ENCODE measurements around the gene ATRNL1.
"Not testable (repeated sequence)": the region's sequence is repeated elsewhere in the genome, so short reads cannot be mapped to it uniquely, and the experiment has no call there.

The ATRNL1 gene

DNA sequence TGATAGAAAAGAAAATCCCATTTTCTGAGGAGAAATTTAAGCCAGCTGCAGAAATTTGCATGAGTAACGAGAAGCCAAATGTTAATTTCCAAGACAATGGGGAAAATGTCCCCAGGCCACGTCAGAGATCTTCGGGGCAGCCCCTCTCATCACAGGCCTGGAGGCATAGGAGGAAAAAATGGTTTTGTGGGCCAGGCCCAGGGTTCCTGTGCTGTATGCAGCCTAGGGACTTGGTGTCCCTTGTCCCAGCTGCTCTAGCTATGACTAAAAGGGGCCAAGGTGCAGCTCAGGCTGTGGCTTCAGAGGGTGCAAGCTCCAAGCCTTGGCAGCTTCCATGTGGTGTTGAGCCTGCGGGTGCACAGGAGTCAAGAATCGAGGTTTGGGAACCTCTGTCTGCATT is 12.2 kb downstream of the ATRNL1 start:
- intact Hi-C loops (cut with micrococcal nuclease); H3K36me3 Mint-ChIP-seq (ENCODE audit: low read depth); H3K4me1 Mint-ChIP-seq (ENCODE audit: low read depth); H3K27ac Mint-ChIP-seq; H3K27me3 Mint-ChIP-seq; H3K4me3 Mint-ChIP-seq: not testable (repeated sequence)
- peaks cover 26% of the 10 kb centered on the region for H3K9me3 Mint-ChIP-seq

GRCh38 chr10:115107830-115108229 is 14.7 kb downstream of the ATRNL1 start:
- Mint-ChIP-seq H3K9me3 (peaks cover 26% of the 10 kb centered on the region), H3K27ac (no peak overlapping the region), H3K4me1 (ENCODE audit: low read depth) (no peaks in the 10 kb centered on the region), H3K27me3 (no peaks in the 10 kb centered on the region), H3K4me3 (no peak overlapping the region), H3K36me3 (ENCODE audit: low read depth) (no peaks in the 10 kb centered on the region)
- intact Hi-C loops (cut with micrococcal nuclease) = no loop called here

- no peak overlapping the region for H3K4me3 Mint-ChIP-seq
- intact Hi-C loops (cut with micrococcal nuclease) = no loop called here
- H3K9me3 Mint-ChIP-seq = no peaks in the 10 kb centered on the region
- H3K4me1 Mint-ChIP-seq (ENCODE audit: low read depth) = no peaks in the 10 kb centered on the region
- H3K27ac Mint-ChIP-seq = no peak overlapping the region
- H3K27me3 Mint-ChIP-seq = peaks cover 2% of the 10 kb centered on the region
- H3K36me3 Mint-ChIP-seq (ENCODE audit: low read depth) = no peaks in the 10 kb centered on the region
Observed at GRCh38 chr10:115117301-115117700, 24.1 kb downstream of the ATRNL1 start.

DNA sequence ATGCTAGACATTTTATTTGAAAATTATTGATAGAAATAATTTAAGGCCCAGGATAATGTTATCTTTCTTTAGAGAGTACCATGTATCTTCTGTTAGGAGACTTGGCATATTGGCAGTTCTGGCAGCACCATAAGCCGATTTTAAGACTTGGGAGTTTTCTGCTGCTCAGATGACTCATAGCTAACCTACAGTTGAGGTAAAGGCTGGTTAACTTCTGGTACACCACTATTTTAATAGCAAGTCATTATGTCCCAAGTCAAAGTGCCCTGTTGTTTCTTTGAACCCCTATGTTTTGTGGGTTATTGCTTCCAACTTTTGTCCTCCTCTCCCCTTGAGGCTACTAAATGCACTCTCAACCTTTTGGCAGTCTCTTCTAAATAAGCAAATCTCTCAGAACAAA is 25.2 kb downstream of the ATRNL1 start:
- H3K27ac Mint-ChIP-seq = no peak overlapping the region
- no peaks in the 10 kb centered on the region for H3K4me1 Mint-ChIP-seq (ENCODE audit: low read depth)
- H3K9me3 Mint-ChIP-seq = no peaks in the 10 kb centered on the region
- no peak overlapping the region for H3K4me3 Mint-ChIP-seq
- intact Hi-C loops (cut with micrococcal nuclease) = no loop called here
- H3K36me3 Mint-ChIP-seq (ENCODE audit: low read depth) = no peaks in the 10 kb centered on the region
- peaks cover 2% of the 10 kb centered on the region for H3K27me3 Mint-ChIP-seq

GRCh38 chr10:115125505-115125904 is 32.3 kb downstream of the ATRNL1 start:
- Mint-ChIP-seq H3K9me3 (no peaks in the 10 kb centered on the region), H3K4me3 (no peak overlapping the region), H3K27ac (no peak overlapping the region), H3K36me3 (ENCODE audit: low read depth) (no peaks in the 10 kb centered on the region), H3K4me1 (ENCODE audit: low read depth) (no peaks in the 10 kb centered on the region), H3K27me3 (no peaks in the 10 kb centered on the region)
- intact Hi-C loops (cut with micrococcal nuclease) = no loop called here

GRCh38 chr10:115129752-115130151 is 36.6 kb downstream of the ATRNL1 start:
- Mint-ChIP-seq H3K27ac (no peak overlapping the region), H3K4me1 (ENCODE audit: low read depth) (no peaks in the 10 kb centered on the region), H3K4me3 (no peak overlapping the region), H3K9me3 (no peaks in the 10 kb centered on the region), H3K27me3 (no peaks in the 10 kb centered on the region), H3K36me3 (ENCODE audit: low read depth) (no peaks in the 10 kb centered on the region)
- intact Hi-C loops (cut with micrococcal nuclease) = loop anchor here (2.0 to 5.0 kb wide), 3 partner anchors 253 to 657 kb away; no protein-coding TSS in a partner anchor

DNA sequence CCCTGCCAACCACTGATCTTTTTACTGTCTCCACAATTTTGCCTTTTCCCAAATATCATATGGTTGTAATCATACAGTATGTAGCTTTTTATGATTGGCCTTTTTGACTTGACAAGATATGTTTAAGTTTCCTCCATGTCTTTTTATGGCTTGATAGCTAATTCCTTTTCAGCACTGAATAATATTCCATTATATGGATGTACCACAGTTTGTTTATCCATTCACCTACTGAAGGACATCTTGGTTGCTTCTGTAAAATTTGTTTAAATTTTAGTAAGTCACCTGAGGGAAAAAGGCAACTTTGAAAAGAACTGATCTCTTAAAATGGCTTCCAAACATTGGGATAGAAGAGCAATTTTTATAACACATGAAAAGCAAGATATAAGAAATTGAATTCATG is 43.5 kb downstream of the ATRNL1 start:
- H3K4me1 Mint-ChIP-seq (ENCODE audit: low read depth) = no peaks in the 10 kb centered on the region
- no peak overlapping the region for H3K4me3 Mint-ChIP-seq
- no peaks in the 10 kb centered on the region for H3K9me3 Mint-ChIP-seq
- intact Hi-C loops (cut with micrococcal nuclease) = no loop called here
- H3K36me3 Mint-ChIP-seq (ENCODE audit: low read depth) = no peaks in the 10 kb centered on the region
- no peaks in the 10 kb centered on the region for H3K27me3 Mint-ChIP-seq
- no peak overlapping the region for H3K27ac Mint-ChIP-seq

DNA sequence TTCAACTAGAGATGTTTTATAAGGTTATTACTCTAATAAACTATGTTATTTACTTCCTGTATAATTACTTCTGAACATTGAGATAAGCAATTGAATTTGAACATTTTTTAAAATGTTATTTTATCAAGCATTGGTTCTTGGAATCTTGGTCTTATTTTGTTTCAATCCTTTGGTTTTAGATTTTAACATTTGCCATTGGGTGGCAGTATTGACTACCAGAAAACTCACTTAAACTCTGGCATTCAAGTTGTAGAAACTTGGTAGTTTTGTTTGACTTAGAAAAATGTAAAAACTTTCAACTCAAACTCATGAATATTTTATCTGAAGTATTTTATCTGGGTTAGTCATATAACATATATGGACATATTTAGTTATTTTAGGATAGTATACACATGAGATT is 48.1 kb downstream of the ATRNL1 start:
- H3K27me3 Mint-ChIP-seq = peaks cover 3% of the 10 kb centered on the region
- H3K4me3 Mint-ChIP-seq = no peak overlapping the region
- H3K9me3 Mint-ChIP-seq = no peaks in the 10 kb centered on the region
- H3K4me1 Mint-ChIP-seq (ENCODE audit: low read depth) = no peaks in the 10 kb centered on the region
- H3K27ac Mint-ChIP-seq = no peak overlapping the region
- no peaks in the 10 kb centered on the region for H3K36me3 Mint-ChIP-seq (ENCODE audit: low read depth)
- intact Hi-C loops (cut with micrococcal nuclease) = loop anchor here (5.0 kb wide), 1 partner anchor 276 kb away; no protein-coding TSS in a partner anchor

- Mint-ChIP-seq H3K27me3 (peaks cover 9% of the 10 kb centered on the region), H3K27ac (no peak overlapping the region), H3K9me3 (no peaks in the 10 kb centered on the region), H3K36me3 (ENCODE audit: low read depth) (no peaks in the 10 kb centered on the region), H3K4me3 (no peak overlapping the region), H3K4me1 (ENCODE audit: low read depth) (no peaks in the 10 kb centered on the region)
- intact Hi-C loops (cut with micrococcal nuclease) = no loop called here
Observed at GRCh38 chr10:115157357-115157756, 64.2 kb downstream of the ATRNL1 start.

GRCh38 chr10:115163129-115163528 is 70.0 kb downstream of the ATRNL1 start:
- Mint-ChIP-seq H3K4me1 (ENCODE audit: low read depth) (peaks cover 18% of the 10 kb centered on the region), H3K4me3 (no peak overlapping the region), H3K27ac (no peak overlapping the region), H3K9me3 (no peaks in the 10 kb centered on the region), H3K36me3 (ENCODE audit: low read depth) (no peaks in the 10 kb centered on the region), H3K27me3 (peaks cover 2% of the 10 kb centered on the region)
- intact Hi-C loops (cut with micrococcal nuclease) = no loop called here

GRCh38 chr10:115164220-115164619 is 71.1 kb downstream of the ATRNL1 start:
- no peaks in the 10 kb centered on the region for H3K36me3 Mint-ChIP-seq (ENCODE audit: low read depth)
- no peaks in the 10 kb centered on the region for H3K9me3 Mint-ChIP-seq
- H3K4me1 Mint-ChIP-seq (ENCODE audit: low read depth) = peaks cover 24% of the 10 kb centered on the region
- no peak overlapping the region for H3K27ac Mint-ChIP-seq
- intact Hi-C loops (cut with micrococcal nuclease) = no loop called here
- no peak overlapping the region for H3K4me3 Mint-ChIP-seq
- H3K27me3 Mint-ChIP-seq = peaks cover 2% of the 10 kb centered on the region

DNA sequence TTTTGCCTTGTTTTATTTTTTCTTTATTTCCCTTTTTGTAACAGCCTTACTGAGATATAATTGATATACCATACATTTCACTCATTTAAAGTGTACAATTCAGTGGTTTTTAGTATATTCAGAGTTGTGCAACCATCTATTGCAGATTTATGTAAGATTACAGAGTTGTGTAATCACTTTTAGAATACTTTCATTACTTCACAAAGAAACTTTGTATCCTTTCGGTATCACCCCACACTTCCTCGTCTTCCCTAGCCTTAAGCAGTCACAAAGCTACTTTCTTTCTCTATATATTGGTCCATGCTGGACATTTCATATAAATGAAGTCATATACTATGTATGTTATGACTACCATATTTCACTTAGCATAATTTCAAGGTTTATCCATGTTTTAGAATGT is 74.6 kb downstream of the ATRNL1 start:
- no peaks in the 10 kb centered on the region for H3K9me3 Mint-ChIP-seq
- intact Hi-C loops (cut with micrococcal nuclease) = no loop called here

DNA sequence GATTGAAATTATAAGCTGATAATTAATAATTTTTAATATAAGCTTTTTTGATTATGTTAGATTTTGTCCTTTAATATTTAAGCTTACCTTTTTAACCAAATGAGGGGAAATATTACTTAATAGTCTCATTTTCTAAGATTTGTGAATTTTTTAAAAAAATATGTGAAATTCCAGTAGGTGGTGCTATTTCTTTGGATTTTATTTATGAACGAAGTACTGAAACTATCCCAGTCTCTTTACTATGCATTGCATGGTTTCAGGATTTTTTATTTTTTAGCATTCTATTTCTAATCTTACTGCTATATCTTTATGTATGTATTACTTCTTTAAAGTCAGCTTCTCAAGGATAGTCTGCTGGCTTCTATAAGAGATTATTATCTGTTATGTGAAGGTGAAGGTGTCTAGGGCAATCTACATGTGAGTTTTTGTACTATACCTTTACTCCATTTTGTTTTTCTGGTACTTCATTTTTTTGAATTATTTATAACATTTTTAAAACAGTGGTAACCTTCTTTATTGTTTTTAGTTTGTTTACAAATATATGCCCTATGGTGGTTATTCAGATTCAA is 78.3 kb downstream of the ATRNL1 start:
- Mint-ChIP-seq H3K27ac (no peak overlapping the region), H3K4me3 (no peak overlapping the region), H3K4me1 (ENCODE audit: low read depth) (peaks cover 18% of the 10 kb centered on the region), H3K36me3 (ENCODE audit: low read depth) (no peaks in the 10 kb centered on the region), H3K27me3 (peaks cover 4% of the 10 kb centered on the region), H3K9me3 (no peaks in the 10 kb centered on the region)
- intact Hi-C loops (cut with micrococcal nuclease) = loop anchor here (10.0 kb wide), 1 partner anchor 243 kb away; no protein-coding TSS in a partner anchor

More for the DNA sequence above, 74.6 kb downstream of the ATRNL1 start:
- no peaks in the 10 kb centered on the region for H3K36me3 Mint-ChIP-seq (ENCODE audit: low read depth)
- H3K4me3 Mint-ChIP-seq = no peak overlapping the region
- H3K27me3 Mint-ChIP-seq = peaks cover 4% of the 10 kb centered on the region
- peaks cover 24% of the 10 kb centered on the region for H3K4me1 Mint-ChIP-seq (ENCODE audit: low read depth)
- H3K27ac Mint-ChIP-seq = no peak overlapping the region

DNA sequence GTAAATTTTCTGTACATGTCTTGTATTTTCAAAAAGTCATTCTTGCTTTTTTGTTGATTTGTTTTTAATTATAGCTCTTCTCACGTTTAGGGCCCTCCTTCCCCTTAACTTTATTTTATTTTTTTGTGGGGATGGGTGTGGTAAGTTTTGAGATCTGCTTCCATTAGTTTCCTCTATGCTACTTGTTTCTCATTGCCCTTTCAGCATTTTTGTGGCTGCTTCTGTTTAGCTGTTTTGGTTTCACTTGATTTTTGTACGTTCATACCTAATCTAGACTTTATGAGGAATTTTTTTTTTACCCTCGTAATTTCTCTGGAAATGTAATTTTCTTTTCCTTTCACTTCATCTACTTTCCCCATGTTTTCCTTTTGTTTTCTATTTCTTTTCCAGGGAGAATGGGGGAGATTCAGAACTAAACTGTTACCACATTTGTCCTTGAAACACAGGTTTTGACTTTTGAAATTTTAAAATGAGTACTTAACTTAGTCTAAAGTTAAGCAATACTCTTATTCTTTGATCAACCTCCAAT is 80.8 kb downstream of the ATRNL1 start:
- Mint-ChIP-seq H3K4me3 (no peak overlapping the region), H3K27ac (no peak overlapping the region), H3K4me1 (ENCODE audit: low read depth) (no peaks in the 10 kb centered on the region), H3K27me3 (peaks cover 4% of the 10 kb centered on the region), H3K36me3 (ENCODE audit: low read depth) (no peaks in the 10 kb centered on the region), H3K9me3 (no peaks in the 10 kb centered on the region)
- intact Hi-C loops (cut with micrococcal nuclease) = loop anchor here (10.0 kb wide), 1 partner anchor 241 kb away; no protein-coding TSS in a partner anchor

DNA sequence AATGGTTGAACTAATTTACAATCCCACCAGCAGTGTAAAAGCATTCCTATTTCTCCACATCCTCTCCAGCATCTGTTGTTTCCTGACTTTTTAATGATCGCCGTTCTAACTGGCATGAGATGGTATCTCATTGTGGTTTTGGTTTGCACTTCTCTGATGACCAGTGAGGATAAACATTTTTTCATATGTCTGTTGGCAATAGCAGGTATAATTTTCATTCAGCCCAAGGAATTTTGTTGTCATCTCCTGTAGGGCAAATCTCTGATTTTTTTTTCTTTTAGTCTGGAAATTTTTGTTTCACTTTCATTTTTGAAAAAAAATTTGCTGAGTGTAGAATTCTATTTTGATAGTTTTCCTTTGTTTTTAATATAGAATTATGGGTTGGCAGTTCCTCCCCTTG is 114.1 kb downstream of the ATRNL1 start:
- H3K9me3 Mint-ChIP-seq; H3K4me1 Mint-ChIP-seq (ENCODE audit: low read depth); intact Hi-C loops (cut with micrococcal nuclease); H3K27me3 Mint-ChIP-seq; H3K27ac Mint-ChIP-seq; H3K4me3 Mint-ChIP-seq; H3K36me3 Mint-ChIP-seq (ENCODE audit: low read depth): not testable (repeated sequence)
